ENCODE results near the gene CNTNAP2. TPM values are rescaled to one million over a fixed set of nuclear protein-coding genes. Genes with fewer than 3 reads are reported as not detected.

CNTNAP2 gene
- total RNA-seq, 1 experiment from 2014 or later: 0.03 TPM

DNA sequence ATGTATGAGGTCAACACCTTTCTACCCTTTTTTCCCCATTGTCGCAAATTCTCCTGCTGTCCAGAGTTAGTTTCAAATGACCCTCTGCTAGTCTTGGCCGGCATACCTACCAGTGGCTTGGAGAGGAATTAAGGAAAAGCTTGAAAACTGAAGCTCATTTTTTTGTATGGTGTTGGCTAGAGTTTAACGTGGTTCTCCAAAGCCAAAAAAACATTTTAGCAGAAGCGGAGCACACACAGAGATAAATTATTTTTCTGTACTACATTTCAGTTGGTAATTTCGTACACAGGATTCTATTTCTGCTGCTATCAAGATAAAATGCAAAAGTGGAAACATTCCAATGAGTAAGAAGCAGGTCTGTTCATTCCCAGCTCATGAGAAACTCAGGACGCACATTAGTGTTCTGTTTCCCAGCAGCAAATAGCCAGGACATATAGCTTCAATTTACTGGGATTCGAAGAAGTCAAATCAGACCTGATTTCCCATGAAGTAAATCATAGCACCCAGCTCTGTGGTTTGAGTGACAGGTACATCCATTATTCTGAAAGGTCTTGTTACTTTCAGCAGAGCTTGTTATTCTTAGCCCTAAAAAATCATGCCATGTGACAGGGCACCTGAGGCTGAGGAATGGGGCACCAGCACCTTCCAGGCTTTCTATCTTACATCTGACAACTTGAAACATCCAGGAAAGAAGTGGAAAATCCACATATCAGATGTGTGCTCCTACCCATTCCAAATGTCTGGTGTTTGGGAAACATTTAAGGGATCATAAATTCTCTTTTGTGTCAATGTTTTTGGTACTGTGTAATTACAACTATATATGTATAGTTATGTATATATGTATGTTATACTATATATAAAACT is 2258.0 kb downstream of the CNTNAP2 start:
- H3K4me1 ChIP-seq (ENCODE audit: control insufficient read depth, insufficient read depth, low read length): no peaks in the 10 kb centered on the region
- POLR2A ChIA-PET: interaction anchor here (0.6 kb wide), 1 partner anchor 87 kb away, joined by 4 read pairs; no protein-coding TSS in a partner anchor
- in situ Hi-C loops (cut with HindIII; ENCODE audit: low pct_unique_long_range_greater_than_20kb, low sequenced_read_pairs): no loop called here
- H3K4me3 ChIP-seq (ENCODE audit: low read depth in 2 of 2, low read length in 2 of 2): no peak overlapping the region
- no peak overlapping the region for H3K27ac ChIP-seq (ENCODE audit: low read length)
- H3K9me3 ChIP-seq (ENCODE audit: control insufficient read depth, insufficient read depth, low read depth, low read length): no peaks in the 10 kb centered on the region
- intact Hi-C loops (cut with micrococcal nuclease; ENCODE audit: unreplicated experiment): no loop called here
- CTCF ChIA-PET: no interaction called here
- no peak for DNase-seq (ENCODE audit: low read depth, low spot score)
- H3K27me3 ChIP-seq (ENCODE audit: control insufficient read depth, insufficient read depth, low read length): no peaks in the 10 kb centered on the region
- no peaks in the 10 kb centered on the region for H3K36me3 ChIP-seq (ENCODE audit: control insufficient read depth, insufficient read depth, low read length)
- ATAC-seq: no peak
- TF ChIP-seq CTCF (IDR thresholded peaks at IDR 0.05) (no peak), POLR2AphosphoS5 (IDR thresholded peaks at IDR 0.05; ENCODE audit: low read depth, low read length) (no peak), SIN3A (IDR thresholded peaks at IDR 0.05; ENCODE audit: borderline replicate concordance, insufficient read depth, low read depth, low read length) (no peak)
- TF ChIP-seq, protein P1, sequence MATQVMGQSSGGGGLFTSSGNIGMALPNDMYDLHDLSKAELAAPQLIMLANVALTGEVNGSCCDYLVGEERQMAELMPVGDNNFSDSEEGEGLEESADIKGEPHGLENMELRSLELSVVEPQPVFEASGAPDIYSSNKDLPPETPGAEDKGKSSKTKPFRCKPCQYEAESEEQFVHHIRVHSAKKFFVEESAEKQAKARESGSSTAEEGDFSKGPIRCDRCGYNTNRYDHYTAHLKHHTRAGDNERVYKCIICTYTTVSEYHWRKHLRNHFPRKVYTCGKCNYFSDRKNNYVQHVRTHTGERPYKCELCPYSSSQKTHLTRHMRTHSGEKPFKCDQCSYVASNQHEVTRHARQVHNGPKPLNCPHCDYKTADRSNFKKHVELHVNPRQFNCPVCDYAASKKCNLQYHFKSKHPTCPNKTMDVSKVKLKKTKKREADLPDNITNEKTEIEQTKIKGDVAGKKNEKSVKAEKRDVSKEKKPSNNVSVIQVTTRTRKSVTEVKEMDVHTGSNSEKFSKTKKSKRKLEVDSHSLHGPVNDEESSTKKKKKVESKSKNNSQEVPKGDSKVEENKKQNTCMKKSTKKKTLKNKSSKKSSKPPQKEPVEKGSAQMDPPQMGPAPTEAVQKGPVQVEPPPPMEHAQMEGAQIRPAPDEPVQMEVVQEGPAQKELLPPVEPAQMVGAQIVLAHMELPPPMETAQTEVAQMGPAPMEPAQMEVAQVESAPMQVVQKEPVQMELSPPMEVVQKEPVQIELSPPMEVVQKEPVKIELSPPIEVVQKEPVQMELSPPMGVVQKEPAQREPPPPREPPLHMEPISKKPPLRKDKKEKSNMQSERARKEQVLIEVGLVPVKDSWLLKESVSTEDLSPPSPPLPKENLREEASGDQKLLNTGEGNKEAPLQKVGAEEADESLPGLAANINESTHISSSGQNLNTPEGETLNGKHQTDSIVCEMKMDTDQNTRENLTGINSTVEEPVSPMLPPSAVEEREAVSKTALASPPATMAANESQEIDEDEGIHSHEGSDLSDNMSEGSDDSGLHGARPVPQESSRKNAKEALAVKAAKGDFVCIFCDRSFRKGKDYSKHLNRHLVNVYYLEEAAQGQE (IDR thresholded peaks at IDR 0.05; ENCODE audit: insufficient read depth in 1 of 2, low read depth in 2 of 2, low read length in 1 of 2): no peak
- BruUV-seq (replicated peaks): no TSS peak

DNA sequence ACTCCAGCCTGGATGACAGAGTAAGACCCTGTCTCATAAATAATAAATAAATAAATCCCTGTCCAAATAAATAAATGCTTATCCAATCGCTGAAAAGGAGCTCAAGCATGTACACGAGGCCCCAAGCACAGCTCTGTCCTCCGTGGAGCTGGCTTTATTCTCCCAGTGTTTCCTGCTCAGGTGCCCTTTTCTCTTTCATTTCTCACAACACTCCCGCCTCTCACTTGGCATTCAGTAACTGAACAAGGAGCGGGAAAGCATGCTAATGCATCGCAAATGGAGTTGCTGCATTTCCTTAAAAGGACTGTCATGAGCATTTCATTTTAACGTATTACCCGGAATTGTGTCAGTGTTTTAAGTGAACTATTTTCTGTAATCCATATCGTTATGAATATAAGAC is 2263.1 kb downstream of the CNTNAP2 start:
- no peak overlapping the region for H3K27ac ChIP-seq (ENCODE audit: low read length)
- BruUV-seq (replicated peaks): no TSS peak
- H3K36me3 ChIP-seq (ENCODE audit: control insufficient read depth, insufficient read depth, low read length): no peaks in the 10 kb centered on the region
- ATAC-seq (no peak), DNase-seq (ENCODE audit: low read depth, low spot score) (no peak)
- no peaks in the 10 kb centered on the region for H3K4me1 ChIP-seq (ENCODE audit: control insufficient read depth, insufficient read depth, low read length)
- in situ Hi-C loops (cut with HindIII; ENCODE audit: low pct_unique_long_range_greater_than_20kb, low sequenced_read_pairs): no loop called here
- TF ChIP-seq TCF7L2 (IDR thresholded peaks at IDR 0.05; ENCODE audit: low read depth, low read length) (no peak), POLR2AphosphoS5 (IDR thresholded peaks at IDR 0.05; ENCODE audit: low read depth, low read length) (no peak), SIN3A (IDR thresholded peaks at IDR 0.05; ENCODE audit: borderline replicate concordance, insufficient read depth, low read depth, low read length) (no peak), CTCF (IDR thresholded peaks at IDR 0.05) (no peak)
- TF ChIP-seq, protein P1 (IDR thresholded peaks at IDR 0.05; ENCODE audit: insufficient read depth in 1 of 2, low read depth in 2 of 2, low read length in 1 of 2): no peak
- ChIA-PET CTCF (no interaction called here), POLR2A (no interaction called here)
- intact Hi-C loops (cut with micrococcal nuclease; ENCODE audit: unreplicated experiment): no loop called here
- no peaks in the 10 kb centered on the region for H3K9me3 ChIP-seq (ENCODE audit: control insufficient read depth, insufficient read depth, low read depth, low read length)
- no peaks in the 10 kb centered on the region for H3K27me3 ChIP-seq (ENCODE audit: control insufficient read depth, insufficient read depth, low read length)
- no peak overlapping the region for H3K4me3 ChIP-seq (ENCODE audit: low read depth in 2 of 2, low read length in 2 of 2)
